ENCODE data around the gene KIT. TPM values are rescaled to one million over a fixed set of nuclear protein-coding genes. Genes with fewer than 3 reads are reported as not detected.

Gene KIT
- total RNA-seq, 1 experiment from 2014 or later = not detected

DNA sequence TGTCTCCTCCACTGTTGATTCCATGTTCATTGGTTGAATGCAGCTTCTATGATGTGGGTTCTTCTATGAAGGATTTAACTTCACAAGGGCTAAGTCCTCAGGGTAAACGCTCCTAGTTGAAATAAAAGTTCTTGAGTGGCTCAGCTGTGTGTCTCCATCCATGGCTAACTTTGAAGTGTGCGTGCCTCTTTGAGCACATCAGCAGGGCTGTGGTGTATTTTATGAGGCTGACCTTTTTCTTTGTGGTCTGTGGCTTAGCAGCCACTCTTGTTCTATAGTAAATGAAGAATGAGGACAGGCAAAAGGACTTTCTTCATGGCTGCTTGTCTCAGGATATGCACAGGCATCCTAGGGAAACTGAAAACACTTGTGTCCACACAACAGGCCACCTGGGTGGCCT is 88.5 kb downstream of the KIT start:
- no peak for DNase-seq (ENCODE audit: low read depth, low spot score)

More for the DNA sequence above, 88.5 kb downstream of the KIT start:
- Histone ChIP-seq H3K9me2 (ENCODE audit: insufficient read depth) (no peaks in the 10 kb centered on the region), H3K36me3 (ENCODE audit: control insufficient read depth in 1 of 2, insufficient read depth in 2 of 2, low read length in 2 of 2) (no peaks in the 10 kb centered on the region), H3K4me3 (replicated peaks in 1 of 2; ENCODE audit: low read depth in 1 of 2, low read length in 2 of 2) (no peak overlapping the region), H3K27me3 (ENCODE audit: insufficient read depth, low read length) (peaks cover 8% of the 10 kb centered on the region), H3K9ac (ENCODE audit: low read length) (no peak overlapping the region), H3K27ac (ENCODE audit: low read depth, low read length) (no peak overlapping the region), H3K4me1 (ENCODE audit: control insufficient read depth in 1 of 2, insufficient read depth in 2 of 2, low read length in 2 of 2) (no peaks in the 10 kb centered on the region), H3K79me2 (ENCODE audit: insufficient read depth, low read length) (no peaks in the 10 kb centered on the region), H3K9me3 (ENCODE audit: control insufficient read depth in 1 of 2, insufficient read depth in 1 of 2, low read depth in 1 of 2, low read length in 2 of 2) (no peaks in the 10 kb centered on the region), H3K4me2 (ENCODE audit: low read length) (no peak overlapping the region), H4K20me1 (ENCODE audit: insufficient read depth) (no peaks in the 10 kb centered on the region; the same call in 1 of the 2 replicates), H2AFZ (ENCODE audit: low read depth, low read length, poor library complexity, severe bottlenecking) (no peak overlapping the region)
- RAD21 ChIA-PET (ENCODE audit: low non-redundant PET in 1 of 2, low total read pairs in 2 of 2, uncharacterized antibody in 2 of 2, unreplicated experiment in 2 of 2) = no interaction called here
- POLR2A ChIA-PET = no interaction called here
- ATAC-seq = no peak
- TF ChIP-seq, protein P1, sequence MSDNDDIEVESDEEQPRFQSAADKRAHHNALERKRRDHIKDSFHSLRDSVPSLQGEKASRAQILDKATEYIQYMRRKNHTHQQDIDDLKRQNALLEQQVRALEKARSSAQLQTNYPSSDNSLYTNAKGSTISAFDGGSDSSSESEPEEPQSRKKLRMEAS (IDR thresholded peaks at IDR 0.05) = no peak
- TF ChIP-seq SP1 (IDR thresholded peaks at IDR 0.05; ENCODE audit: low read depth) (no peak), ZNF274 (IDR thresholded peaks at IDR 0.05; ENCODE audit: low read depth, low read length) (no peak), POLR2AphosphoS5 (IDR thresholded peaks at IDR 0.05; ENCODE audit: low read depth, low read length) (no peak), POLR2A (IDR thresholded peaks at IDR 0.05; ENCODE audit: borderline replicate concordance, extremely low read depth, insufficient read depth, insufficient read length) (no peak), EGR1 (IDR thresholded peaks at IDR 0.05; ENCODE audit: low read depth) (no peak), ELF1 (IDR thresholded peaks at IDR 0.05; ENCODE audit: borderline replicate concordance, low read depth) (no peak), EZH2phosphoT487 (IDR thresholded peaks at IDR 0.05; ENCODE audit: borderline replicate concordance) (no peak), SRF (IDR thresholded peaks at IDR 0.05; ENCODE audit: low read depth) (no peak), FOSL1 (IDR thresholded peaks at IDR 0.05; ENCODE audit: low read depth) (no peak), SIN3A (IDR thresholded peaks at IDR 0.05; ENCODE audit: low read depth) (no peak)
- TF ChIP-seq, protein P2, sequence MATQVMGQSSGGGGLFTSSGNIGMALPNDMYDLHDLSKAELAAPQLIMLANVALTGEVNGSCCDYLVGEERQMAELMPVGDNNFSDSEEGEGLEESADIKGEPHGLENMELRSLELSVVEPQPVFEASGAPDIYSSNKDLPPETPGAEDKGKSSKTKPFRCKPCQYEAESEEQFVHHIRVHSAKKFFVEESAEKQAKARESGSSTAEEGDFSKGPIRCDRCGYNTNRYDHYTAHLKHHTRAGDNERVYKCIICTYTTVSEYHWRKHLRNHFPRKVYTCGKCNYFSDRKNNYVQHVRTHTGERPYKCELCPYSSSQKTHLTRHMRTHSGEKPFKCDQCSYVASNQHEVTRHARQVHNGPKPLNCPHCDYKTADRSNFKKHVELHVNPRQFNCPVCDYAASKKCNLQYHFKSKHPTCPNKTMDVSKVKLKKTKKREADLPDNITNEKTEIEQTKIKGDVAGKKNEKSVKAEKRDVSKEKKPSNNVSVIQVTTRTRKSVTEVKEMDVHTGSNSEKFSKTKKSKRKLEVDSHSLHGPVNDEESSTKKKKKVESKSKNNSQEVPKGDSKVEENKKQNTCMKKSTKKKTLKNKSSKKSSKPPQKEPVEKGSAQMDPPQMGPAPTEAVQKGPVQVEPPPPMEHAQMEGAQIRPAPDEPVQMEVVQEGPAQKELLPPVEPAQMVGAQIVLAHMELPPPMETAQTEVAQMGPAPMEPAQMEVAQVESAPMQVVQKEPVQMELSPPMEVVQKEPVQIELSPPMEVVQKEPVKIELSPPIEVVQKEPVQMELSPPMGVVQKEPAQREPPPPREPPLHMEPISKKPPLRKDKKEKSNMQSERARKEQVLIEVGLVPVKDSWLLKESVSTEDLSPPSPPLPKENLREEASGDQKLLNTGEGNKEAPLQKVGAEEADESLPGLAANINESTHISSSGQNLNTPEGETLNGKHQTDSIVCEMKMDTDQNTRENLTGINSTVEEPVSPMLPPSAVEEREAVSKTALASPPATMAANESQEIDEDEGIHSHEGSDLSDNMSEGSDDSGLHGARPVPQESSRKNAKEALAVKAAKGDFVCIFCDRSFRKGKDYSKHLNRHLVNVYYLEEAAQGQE (IDR thresholded peaks at IDR 0.05; ENCODE audit: low read depth) = no peak
- CTCF ChIA-PET = no interaction called here
- intact Hi-C loops (cut with micrococcal nuclease) = no loop called here
- no TSS peak for BruUV-seq (replicated peaks)

All from HCT116 (cell line).